GM18867 (cell line): ENCODE data around the gene SKIC2.
A peak's percentile ranks its signal among the peaks of the same experiment; 100 is the strongest.
"Not testable (repeated sequence)": the region's sequence is repeated elsewhere in the genome, so short reads cannot be mapped to it uniquely, and the experiment has no call there.

Experiments
- ATAC-seq: cut with Tn5 transposase; IDR thresholded peaks from one replicate; pipeline ENCODE4 v1.9.1; 2021; ENCODE audit warnings: mild to moderate bottlenecking, moderate library complexity; ENCODE audit not compliant: unreplicated experiment

The SKIC2 gene

GRCh38 chr6:31958741-31959739 lies at the start of gene SKIC2, which contains the start of gene NELFE:
Gene SKIC2 (plus strand): TSS chr6:31959175. CDS start chr6:31959193, 18 bp downstream.
Gene NELFE (minus strand): TSS chr6:31958971. CDS start chr6:31958446, 525 bp downstream.
- peak; percentile 93 for ATAC-seq

GRCh38 chr6:31909298-31909697 lies 49.7 kb upstream of the SKIC2 start:
- not testable (repeated sequence) for ATAC-seq

- ATAC-seq, result no peak
Observed at GRCh38 chr6:31911826-31912585, 47.0 kb upstream of the SKIC2 start.

GRCh38 chr6:31915351-31915750 lies 43.6 kb upstream of the SKIC2 start:
- ATAC-seq, result no peak

- ATAC-seq, result no peak
Observed at GRCh38 chr6:31915756-31916155, 43.2 kb upstream of the SKIC2 start.

GRCh38 chr6:31918069-31918720 lies 40.8 kb upstream of the SKIC2 start:
- no peak for ATAC-seq

GRCh38 chr6:31919624-31920303 lies 39.2 kb upstream of the SKIC2 start:
- ATAC-seq, result no peak

- no peak for ATAC-seq
Observed at GRCh38 chr6:31920811-31921210, 38.2 kb upstream of the SKIC2 start.

- ATAC-seq, result no peak
Observed at GRCh38 chr6:31922942-31923341, 36.0 kb upstream of the SKIC2 start.

GRCh38 chr6:31927242-31927862 lies 31.6 kb upstream of the SKIC2 start, which contains the start of gene C2:
Gene C2 (plus strand): TSS chr6:31927717. CDS start chr6:31927753, 36 bp downstream.
- ATAC-seq, result no peak

GRCh38 chr6:31927863-31928671 lies 30.9 kb upstream of the SKIC2 start:
- no peak for ATAC-seq

- no peak for ATAC-seq
Observed at GRCh38 chr6:31928672-31928939, 30.4 kb upstream of the SKIC2 start.

- ATAC-seq, result no peak
Observed at GRCh38 chr6:31930962-31931361, 28.0 kb upstream of the SKIC2 start.

- ATAC-seq, result not testable (repeated sequence)
Observed at GRCh38 chr6:31932137-31932536, 26.8 kb upstream of the SKIC2 start.

- no peak for ATAC-seq
Observed at GRCh38 chr6:31933537-31933936, 25.4 kb upstream of the SKIC2 start.

- no peak for ATAC-seq
Observed at GRCh38 chr6:31935021-31935420, 24.0 kb upstream of the SKIC2 start.

- no peak for ATAC-seq
Observed at GRCh38 chr6:31935823-31936222, 23.2 kb upstream of the SKIC2 start.

- no peak for ATAC-seq
Observed at GRCh38 chr6:31940256-31940664, 18.7 kb upstream of the SKIC2 start.

- no peak for ATAC-seq
Observed at GRCh38 chr6:31943742-31944141, 15.2 kb upstream of the SKIC2 start.
